ENCODE measurements around the gene PRKCA. TPM values are rescaled to one million over a fixed set of nuclear protein-coding genes. Genes with fewer than 3 reads are reported as not detected.

Gene PRKCA
- total RNA-seq, 1 donor from 2014 or later = 4.7 TPM

DNA sequence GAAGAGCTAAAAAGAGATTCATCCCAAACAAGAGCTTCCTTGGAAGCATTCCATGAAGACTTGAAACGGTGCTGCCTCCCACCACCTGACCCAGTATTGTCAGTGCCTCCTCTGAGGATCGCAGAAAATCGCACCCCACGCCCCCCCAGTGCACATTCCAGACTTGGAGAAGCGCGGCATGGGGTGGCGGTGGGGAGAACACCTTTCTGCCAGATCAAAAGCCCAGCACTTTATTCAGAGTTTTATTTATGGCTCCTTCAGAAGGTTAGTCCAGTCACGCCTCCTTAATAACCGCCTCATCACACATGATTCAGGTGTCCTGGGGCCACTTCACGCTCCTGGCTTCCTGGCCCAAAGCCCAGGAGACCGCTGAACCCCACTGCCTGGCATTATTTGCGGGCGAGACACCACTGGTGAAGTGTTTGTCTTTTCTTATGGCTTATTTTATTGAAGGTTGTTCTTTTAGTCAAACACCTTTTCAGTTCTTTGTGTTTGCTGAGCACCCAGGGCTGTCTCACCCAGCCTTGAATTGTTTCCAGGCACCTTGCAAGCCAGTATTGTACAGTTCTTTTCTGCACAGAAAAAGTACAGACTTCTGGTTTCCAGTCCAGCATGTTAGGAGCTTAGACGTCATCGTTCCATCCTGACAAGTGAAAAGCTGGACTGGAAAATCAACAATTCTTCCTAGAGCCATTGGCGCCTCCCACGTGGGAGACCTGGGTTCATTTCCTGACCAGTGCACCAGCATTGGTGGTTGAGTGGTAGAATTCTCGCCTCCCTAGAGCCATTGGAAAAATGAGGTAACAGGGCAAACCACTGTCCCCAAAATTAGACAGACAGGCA lies 452.9 kb downstream of the PRKCA start:
- Histone ChIP-seq H3K36me3 (ENCODE audit: control insufficient read depth, insufficient read depth, low read length) (no peaks in the 10 kb centered on the region), H3K4me3 (ENCODE audit: low read depth, low read length) (no peak overlapping the region), H3K27me3 (ENCODE audit: control insufficient read depth, insufficient read depth, low read length) (no peaks in the 10 kb centered on the region)
- DNase-seq (ENCODE audit: low read depth) = peak; percentile 69
- no peak for FAIRE-seq
- TF ChIP-seq, protein P1, sequence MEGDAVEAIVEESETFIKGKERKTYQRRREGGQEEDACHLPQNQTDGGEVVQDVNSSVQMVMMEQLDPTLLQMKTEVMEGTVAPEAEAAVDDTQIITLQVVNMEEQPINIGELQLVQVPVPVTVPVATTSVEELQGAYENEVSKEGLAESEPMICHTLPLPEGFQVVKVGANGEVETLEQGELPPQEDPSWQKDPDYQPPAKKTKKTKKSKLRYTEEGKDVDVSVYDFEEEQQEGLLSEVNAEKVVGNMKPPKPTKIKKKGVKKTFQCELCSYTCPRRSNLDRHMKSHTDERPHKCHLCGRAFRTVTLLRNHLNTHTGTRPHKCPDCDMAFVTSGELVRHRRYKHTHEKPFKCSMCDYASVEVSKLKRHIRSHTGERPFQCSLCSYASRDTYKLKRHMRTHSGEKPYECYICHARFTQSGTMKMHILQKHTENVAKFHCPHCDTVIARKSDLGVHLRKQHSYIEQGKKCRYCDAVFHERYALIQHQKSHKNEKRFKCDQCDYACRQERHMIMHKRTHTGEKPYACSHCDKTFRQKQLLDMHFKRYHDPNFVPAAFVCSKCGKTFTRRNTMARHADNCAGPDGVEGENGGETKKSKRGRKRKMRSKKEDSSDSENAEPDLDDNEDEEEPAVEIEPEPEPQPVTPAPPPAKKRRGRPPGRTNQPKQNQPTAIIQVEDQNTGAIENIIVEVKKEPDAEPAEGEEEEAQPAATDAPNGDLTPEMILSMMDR (IDR thresholded peaks at IDR 0.05; ENCODE audit: insufficient read depth, low read length, severe bottlenecking) = no peak

DNA sequence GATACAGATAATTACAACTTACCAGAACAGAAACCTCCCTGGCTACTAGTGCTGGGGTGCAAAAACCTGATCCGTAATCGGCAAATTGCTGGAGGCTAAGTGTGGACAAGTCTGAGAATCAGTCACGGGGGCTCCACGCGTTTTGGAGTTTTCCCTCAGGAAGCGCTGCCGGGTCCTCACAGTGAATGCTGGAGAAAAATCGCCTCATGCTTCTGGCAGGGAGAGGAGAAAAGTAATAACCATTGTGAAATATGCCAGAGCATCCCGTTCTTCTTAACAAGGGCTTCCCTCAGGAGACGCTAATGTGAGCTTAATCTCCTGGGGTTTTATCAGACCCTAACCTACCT lies 453.5 kb downstream of the PRKCA start:
- no peak for DNase-seq (ENCODE audit: low read depth)
- no peak for FAIRE-seq
- TF ChIP-seq, protein P1 (IDR thresholded peaks at IDR 0.05; ENCODE audit: insufficient read depth, low read length, severe bottlenecking) = no peak
- Histone ChIP-seq H3K4me3 (ENCODE audit: low read depth, low read length) (no peak overlapping the region), H3K27me3 (ENCODE audit: control insufficient read depth, insufficient read depth, low read length) (no peaks in the 10 kb centered on the region), H3K36me3 (ENCODE audit: control insufficient read depth, insufficient read depth, low read length) (no peaks in the 10 kb centered on the region)

DNA sequence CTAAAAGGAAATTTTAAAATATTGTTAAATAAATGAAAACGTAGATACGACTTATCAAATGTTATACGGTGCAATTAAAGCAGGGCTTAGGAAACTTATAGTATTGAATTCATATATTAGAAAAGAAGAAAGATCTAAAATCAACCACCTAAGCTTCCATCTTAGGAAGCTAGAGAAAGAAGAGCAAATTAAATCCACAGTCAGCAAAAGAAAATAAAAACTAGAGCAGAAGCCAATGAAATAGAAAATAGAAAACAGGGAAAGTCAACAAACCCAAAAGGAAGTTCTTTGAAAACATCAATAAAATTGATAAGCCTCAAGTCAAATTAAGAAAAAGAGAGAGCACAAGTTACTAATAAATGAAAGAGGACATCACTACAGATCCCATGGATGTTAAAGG lies 457.9 kb downstream of the PRKCA start:
- TF ChIP-seq, protein P1 (IDR thresholded peaks at IDR 0.05; ENCODE audit: insufficient read depth, low read length, severe bottlenecking) = no peak
- no peak for FAIRE-seq
- no peaks in the 10 kb centered on the region for H3K36me3 ChIP-seq (ENCODE audit: control insufficient read depth, insufficient read depth, low read length)

DNA sequence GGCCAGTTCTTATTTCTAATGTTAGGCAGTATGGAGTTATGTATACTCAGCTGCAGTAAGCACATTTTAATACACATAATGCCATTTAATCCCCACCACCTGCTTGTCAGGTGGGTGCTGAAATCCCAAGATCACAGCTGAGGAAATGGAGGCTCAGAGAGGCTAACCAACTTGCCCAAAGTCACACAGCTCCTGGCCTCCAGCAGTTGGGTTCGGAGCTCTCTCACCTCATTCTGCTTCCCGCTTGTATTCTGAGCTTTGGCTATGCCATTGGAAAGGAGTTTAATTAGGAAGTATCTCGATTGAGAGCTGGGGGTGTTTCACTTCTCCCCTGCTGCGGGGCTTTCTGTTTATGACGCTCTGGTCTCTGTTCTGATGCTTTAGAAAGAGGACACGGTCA lies 459.9 kb downstream of the PRKCA start:
- Histone ChIP-seq H3K27me3 (ENCODE audit: control insufficient read depth, insufficient read depth, low read length) (no peaks in the 10 kb centered on the region), H3K4me3 (ENCODE audit: low read depth, low read length) (no peak overlapping the region), H3K36me3 (ENCODE audit: control insufficient read depth, insufficient read depth, low read length) (no peaks in the 10 kb centered on the region)
- TF ChIP-seq, protein P1 (IDR thresholded peaks at IDR 0.05; ENCODE audit: insufficient read depth, low read length, severe bottlenecking) = no peak
- FAIRE-seq (no peak), DNase-seq (ENCODE audit: low read depth) (no peak)

More for the DNA sequence above, 457.9 kb downstream of the PRKCA start:
- no peaks in the 10 kb centered on the region for H3K27me3 ChIP-seq (ENCODE audit: control insufficient read depth, insufficient read depth, low read length)
- H3K4me3 ChIP-seq (ENCODE audit: low read depth, low read length) = no peak overlapping the region
- no peak for DNase-seq (ENCODE audit: low read depth)

DNA sequence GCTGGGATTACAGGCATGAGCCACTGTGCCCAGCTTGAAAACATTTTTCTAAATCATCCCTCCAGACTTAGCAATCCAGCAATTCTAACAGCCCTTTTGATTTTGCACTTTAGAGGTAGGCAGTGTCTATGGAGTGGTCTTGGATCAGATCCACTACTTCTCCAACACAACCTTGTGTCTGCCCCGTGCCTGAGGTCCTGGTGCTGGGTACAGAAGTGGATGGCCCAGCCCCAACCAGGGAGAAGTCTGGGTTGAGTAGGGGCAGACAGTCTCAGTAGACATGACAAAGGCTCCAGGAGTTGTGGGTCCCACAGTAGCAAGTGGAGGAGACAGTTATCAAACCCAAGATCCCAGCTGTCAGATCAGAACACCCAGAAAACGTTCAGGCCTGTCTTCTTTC lies 460.6 kb downstream of the PRKCA start:
- Histone ChIP-seq H3K27me3 (ENCODE audit: control insufficient read depth, insufficient read depth, low read length) (no peaks in the 10 kb centered on the region), H3K36me3 (ENCODE audit: control insufficient read depth, insufficient read depth, low read length) (no peaks in the 10 kb centered on the region), H3K4me3 (ENCODE audit: low read depth, low read length) (no peak overlapping the region)
- no peak for FAIRE-seq
- no peak for DNase-seq (ENCODE audit: low read depth)
- TF ChIP-seq, protein P1 (IDR thresholded peaks at IDR 0.05; ENCODE audit: insufficient read depth, low read length, severe bottlenecking) = no peak

DNA sequence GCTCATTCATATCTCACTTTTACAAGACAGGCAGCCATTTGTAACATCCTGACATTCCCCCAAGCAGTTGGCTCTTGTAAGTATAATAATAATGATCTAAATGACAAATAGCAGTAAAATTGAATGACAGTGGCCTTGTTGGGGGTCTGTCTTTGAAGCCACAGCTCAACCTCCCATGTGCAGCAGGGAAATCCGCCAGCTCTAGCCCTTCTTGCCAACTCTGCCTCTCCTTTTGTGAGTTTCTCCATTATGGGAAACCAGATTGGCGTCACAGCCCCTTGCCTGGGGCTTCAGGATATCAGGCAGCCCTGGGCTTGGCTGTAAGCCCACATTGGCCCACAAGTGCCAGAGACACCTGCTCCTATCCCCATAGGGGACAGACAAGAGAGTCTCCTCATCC lies 462.1 kb downstream of the PRKCA start:
- no peak for FAIRE-seq
- Histone ChIP-seq H3K4me3 (ENCODE audit: low read depth, low read length) (no peak overlapping the region), H3K27me3 (ENCODE audit: control insufficient read depth, insufficient read depth, low read length) (no peaks in the 10 kb centered on the region), H3K36me3 (ENCODE audit: control insufficient read depth, insufficient read depth, low read length) (no peaks in the 10 kb centered on the region)
- TF ChIP-seq, protein P1 (IDR thresholded peaks at IDR 0.05; ENCODE audit: insufficient read depth, low read length, severe bottlenecking) = no peak
- no peak for DNase-seq (ENCODE audit: low read depth)
